CD4-positive, CD25-positive, alpha-beta regulatory T cell (primary cell): Measurements from ENCODE around the gene CENPP. TPM values are rescaled to one million over a fixed set of nuclear protein-coding genes. Genes with fewer than 3 reads are reported as not detected.

Experiments used
- ATAC-seq, 2 donors: fragments of 150-1000 bp; cut with Tn5 transposase; one replicate each; pipeline ENCODE4 v1.10.0; 2021; ENCODE audit warnings: low read depth in 2 of 2, moderate number of reproducible peaks in 2 of 2, moderate library complexity in 1 of 2
- DNase-seq, 3 donors: peaks; one replicate each; pipeline versions ENCODE4 v3.0.0 to v3.0.0-alpha.2; 2012 to 2022; ENCODE audit warnings: mixed read lengths in 1 of 3
- H3K27ac ChIP-seq: one replicate; pipeline ENCODE4 v1.7.0; 2013; ENCODE audit warnings: mild to moderate bottlenecking, low read length; ENCODE audit not compliant: insufficient read depth, poor library complexity, severe bottlenecking
- H3K27me3 ChIP-seq: one replicate; pipeline ENCODE4 v1.7.0; 2013; ENCODE audit warnings: low read length; ENCODE audit not compliant: control insufficient read depth, insufficient read depth
- H3K36me3 ChIP-seq: one replicate; pipeline ENCODE4 v1.7.0; 2013; ENCODE audit warnings: mild to moderate bottlenecking, low read length, moderate library complexity; ENCODE audit not compliant: control insufficient read depth, insufficient read depth
- H3K4me1 ChIP-seq: 2 replicates; pipeline ENCODE4 v1.7.0; 2013; ENCODE audit warnings: mild to moderate bottlenecking, low read length; ENCODE audit not compliant: insufficient read depth, control insufficient read depth, poor library complexity, severe bottlenecking
- H3K4me3 ChIP-seq: one replicate; pipeline ENCODE4 v1.7.0; 2013; ENCODE audit warnings: low read depth, mild to moderate bottlenecking, low read length, moderate library complexity
- H3K9me3 ChIP-seq, 2 experiments: 1 replicate in 1 of 2; 2 replicates in 1 of 2; pipeline ENCODE4 v1.7.0; 2013; ENCODE audit warnings: low read length in 2 of 2, mild to moderate bottlenecking in 1 of 2, moderate library complexity in 1 of 2; ENCODE audit not compliant: control insufficient read depth in 2 of 2
- H3K27ac Mint-ChIP-seq, 3 donors: one replicate each; pipeline ENCODE4 v1.8.0; 2020 to 2022; ENCODE audit warnings: mild to moderate bottlenecking in 3 of 3, mixed read lengths in 3 of 3, moderate library complexity in 2 of 3
- H3K27me3 Mint-ChIP-seq: one replicate; pipeline ENCODE4 v1.8.0; 2022; ENCODE audit warnings: mild to moderate bottlenecking, mixed read lengths
- H3K36me3 Mint-ChIP-seq: one replicate; pipeline ENCODE4 v1.8.0; 2020; ENCODE audit warnings: mixed read lengths
- H3K4me1 Mint-ChIP-seq, 4 donors: one replicate each; pipeline ENCODE4 v1.8.0; 2020 to 2022; ENCODE audit warnings: mixed read lengths in 4 of 4, mild to moderate bottlenecking in 1 of 4
- H3K4me3 Mint-ChIP-seq, 4 donors: one replicate each; pipeline ENCODE4 v1.8.0; 2020 to 2022; ENCODE audit warnings: mild to moderate bottlenecking in 4 of 4, mixed read lengths in 4 of 4, moderate library complexity in 3 of 4
- H3K9me3 Mint-ChIP-seq, 7 donors: one replicate each; pipeline ENCODE4 v1.8.0; 2020 to 2022; ENCODE audit warnings: mixed read lengths in 7 of 7, mild to moderate bottlenecking in 3 of 7, moderate library complexity in 2 of 7
- polyA plus RNA-seq, 4 donors: library from polyadenylated mRNA; unstranded; fragments of 300-500 nt; fragmentation: Illumina TruSeq; gene quantifications; one replicate each; pipeline ENCODE4 v1.2.3, GENCODE V29; 2021
- total RNA-seq: library from RNA; stranded (reverse); gene quantifications from one replicate; pipeline ENCODE4 v1.2.3, GENCODE V29; 2022

The CENPP gene
- total and polyA plus RNA-seq, 5 donors from 2014 or later, result 2.7 to 6.1 (median 4.4) TPM

DNA sequence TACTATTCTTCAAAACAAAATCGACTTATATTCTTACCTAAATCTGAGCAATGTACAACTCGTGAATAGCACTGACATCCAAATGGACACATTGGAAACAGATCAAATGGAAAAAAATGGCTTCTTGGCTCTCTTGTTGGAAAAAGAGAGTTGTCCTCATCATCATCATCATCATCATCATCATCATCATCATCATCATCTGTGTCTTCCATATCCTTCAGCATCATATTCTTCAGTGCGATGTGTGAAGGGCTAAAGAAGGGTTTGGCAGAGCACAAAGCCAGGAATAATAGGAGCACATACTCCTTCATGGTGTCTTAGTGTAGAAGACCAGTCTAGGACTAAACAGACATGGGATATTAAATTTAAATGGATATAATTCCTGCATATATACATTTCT, 148.8 kb downstream of the CENPP start:
- Histone ChIP-seq H3K4me1 (no peaks in the 10 kb centered on the region), H3K9me3 (no peaks in the 10 kb centered on the region), H3K4me3 (no peak overlapping the region), H3K27me3 (no peaks in the 10 kb centered on the region), H3K36me3 (no peaks in the 10 kb centered on the region), H3K27ac (no peak overlapping the region)
- ATAC-seq (no peak), DNase-seq (no peak)
- no peaks in the 10 kb centered on the region for H3K27me3 Mint-ChIP-seq
- no peak overlapping the region for H3K4me3 Mint-ChIP-seq
- no peaks in the 10 kb centered on the region for H3K4me1 Mint-ChIP-seq
- H3K9me3 Mint-ChIP-seq, result peaks cover 0 to 1% (median 0%) of the 10 kb centered on the region in 7 donors
- H3K27ac Mint-ChIP-seq, result no peak overlapping the region
- no peaks in the 10 kb centered on the region for H3K36me3 Mint-ChIP-seq

DNA sequence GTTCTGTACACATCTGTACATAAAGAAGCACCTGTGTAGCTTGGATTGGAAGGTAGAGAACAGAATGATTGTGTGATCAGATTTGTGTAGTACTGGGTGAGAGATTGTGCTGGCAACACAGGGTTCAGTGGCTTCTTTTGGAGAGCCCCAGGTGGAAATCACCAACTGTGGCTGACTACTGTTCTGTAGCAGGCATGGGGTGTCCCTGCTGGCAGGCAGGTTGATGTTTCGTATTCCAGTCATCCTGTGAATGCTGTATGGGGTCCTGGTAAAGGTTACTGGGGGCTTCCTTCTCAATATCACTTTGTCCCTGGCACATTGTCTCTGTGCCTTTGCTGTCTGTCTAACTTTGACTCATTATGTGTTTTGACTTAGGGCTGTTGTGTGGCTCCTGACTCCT, 151.2 kb downstream of the CENPP start:
- DNase-seq, result no peak
- Mint-ChIP-seq H3K9me3 (peaks cover 0 to 1% (median 0%) of the 10 kb centered on the region in 7 donors), H3K4me1 (peaks cover 5 to 18% (median 7%) of the 10 kb centered on the region in 4 donors), H3K27ac (no peak overlapping the region), H3K27me3 (no peaks in the 10 kb centered on the region), H3K36me3 (no peaks in the 10 kb centered on the region), H3K4me3 (no peak overlapping the region)
- Histone ChIP-seq H3K4me3 (no peak overlapping the region), H3K27ac (no peak overlapping the region), H3K4me1 (peaks cover 12% of the 10 kb centered on the region), H3K36me3 (no peaks in the 10 kb centered on the region), H3K9me3 (no peaks in the 10 kb centered on the region), H3K27me3 (no peaks in the 10 kb centered on the region)
- no peak for ATAC-seq

DNA sequence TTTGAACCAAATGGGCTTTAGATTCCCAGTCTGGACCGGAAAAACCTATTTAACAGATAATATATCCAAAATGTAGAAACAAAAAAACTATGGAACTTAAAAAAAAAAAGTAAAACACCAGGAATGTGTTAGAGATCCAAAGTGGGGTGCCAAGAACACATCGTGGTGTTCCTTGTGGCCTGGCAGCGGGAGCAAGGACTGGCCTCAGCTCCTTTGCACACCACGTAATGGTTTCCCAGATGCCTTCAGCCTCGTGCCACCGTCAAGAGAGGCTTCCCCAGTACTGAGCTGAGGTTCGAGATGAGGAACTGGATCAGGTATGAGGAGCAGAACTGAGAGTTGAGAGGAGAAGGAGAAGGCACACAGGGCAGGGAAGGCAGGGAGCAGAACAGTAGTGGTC, 153.0 kb downstream of the CENPP start:
- no peak for DNase-seq
- H3K27ac ChIP-seq, result no peak overlapping the region
- no peak overlapping the region for H3K4me3 Mint-ChIP-seq
- no peaks in the 10 kb centered on the region for H3K36me3 ChIP-seq
- H3K27ac Mint-ChIP-seq, result no peak overlapping the region
- H3K9me3 Mint-ChIP-seq, result peaks cover 0 to 1% (median 0%) of the 10 kb centered on the region in 7 donors
- no peaks in the 10 kb centered on the region for H3K27me3 Mint-ChIP-seq
- ATAC-seq, result no peak
- peaks cover 5 to 18% (median 7%) of the 10 kb centered on the region in 4 donors for H3K4me1 Mint-ChIP-seq
- no peaks in the 10 kb centered on the region for H3K27me3 ChIP-seq
- H3K4me3 ChIP-seq, result no peak overlapping the region
- H3K4me1 ChIP-seq, result peaks cover 12% of the 10 kb centered on the region
- no peaks in the 10 kb centered on the region for H3K9me3 ChIP-seq
- no peaks in the 10 kb centered on the region for H3K36me3 Mint-ChIP-seq

DNA sequence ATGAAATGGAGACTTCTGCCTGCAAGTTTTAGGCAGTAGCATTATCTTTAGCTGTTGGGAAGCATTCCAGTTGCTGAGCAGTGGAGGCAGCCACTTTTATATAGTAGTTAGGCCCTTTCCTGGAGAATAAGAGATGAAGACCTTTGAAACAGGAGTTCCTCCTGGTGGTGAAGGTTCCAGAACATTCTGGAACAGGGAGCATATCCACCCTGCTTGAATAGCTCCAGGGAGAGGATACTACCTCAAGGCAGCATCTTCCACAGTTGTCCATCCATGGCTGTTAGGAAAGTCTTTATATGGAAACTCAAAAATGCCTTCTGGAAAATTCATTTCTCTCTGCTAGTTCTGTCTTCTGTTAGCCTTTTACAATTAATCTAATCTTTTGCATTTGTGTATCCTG, 153.6 kb downstream of the CENPP start:
- H3K27ac Mint-ChIP-seq, result no peak overlapping the region
- no peaks in the 10 kb centered on the region for H3K9me3 ChIP-seq
- H3K4me3 ChIP-seq, result no peak overlapping the region
- H3K27me3 ChIP-seq, result no peaks in the 10 kb centered on the region
- H3K27ac ChIP-seq, result no peak overlapping the region
- ATAC-seq (no peak), DNase-seq (no peak)
- H3K4me3 Mint-ChIP-seq, result no peak overlapping the region
- H3K4me1 Mint-ChIP-seq, result peaks cover 5 to 18% (median 7%) of the 10 kb centered on the region in 4 donors
- peaks cover 12% of the 10 kb centered on the region for H3K4me1 ChIP-seq
- H3K36me3 Mint-ChIP-seq, result no peaks in the 10 kb centered on the region
- peaks cover 0 to 1% (median 0%) of the 10 kb centered on the region in 7 donors for H3K9me3 Mint-ChIP-seq
- no peaks in the 10 kb centered on the region for H3K27me3 Mint-ChIP-seq
- H3K36me3 ChIP-seq, result no peaks in the 10 kb centered on the region

DNA sequence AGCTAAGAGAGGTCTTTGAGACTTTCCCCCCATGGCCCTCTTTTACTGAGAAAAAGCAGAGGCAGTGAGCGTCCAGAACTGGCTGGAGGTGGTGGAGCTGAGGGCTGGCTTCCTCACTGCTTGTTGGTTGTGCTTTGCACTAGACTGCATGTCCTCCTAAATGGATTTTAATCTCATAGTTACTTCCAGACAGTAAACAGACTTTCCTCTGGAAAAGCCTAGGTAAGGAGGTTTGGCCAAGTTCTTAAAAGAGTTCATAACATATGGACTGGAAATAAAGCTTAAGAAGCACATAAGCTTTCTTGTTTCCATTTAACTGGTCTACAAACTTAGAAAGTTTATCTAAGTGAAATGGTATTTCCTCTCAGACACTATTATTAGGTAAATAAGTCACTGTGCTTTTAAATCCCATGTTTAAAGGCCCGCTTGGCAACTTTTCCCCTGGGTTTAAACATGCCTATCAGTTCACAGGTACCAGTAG, 154.6 kb downstream of the CENPP start:
- Mint-ChIP-seq H3K9me3 (peaks cover 0 to 1% (median 0%) of the 10 kb centered on the region in 7 donors), H3K36me3 (no peaks in the 10 kb centered on the region), H3K27ac (no peak overlapping the region), H3K27me3 (no peaks in the 10 kb centered on the region), H3K4me3 (no peak overlapping the region), H3K4me1 (peaks cover 5 to 18% (median 7%) of the 10 kb centered on the region in 4 donors)
- ATAC-seq, result no peak
- DNase-seq, result no peak
- no peaks in the 10 kb centered on the region for H3K36me3 ChIP-seq
- peaks cover 12% of the 10 kb centered on the region for H3K4me1 ChIP-seq
- H3K9me3 ChIP-seq, result no peaks in the 10 kb centered on the region
- no peaks in the 10 kb centered on the region for H3K27me3 ChIP-seq
- H3K27ac ChIP-seq, result no peak overlapping the region
- H3K4me3 ChIP-seq, result no peak overlapping the region

DNA sequence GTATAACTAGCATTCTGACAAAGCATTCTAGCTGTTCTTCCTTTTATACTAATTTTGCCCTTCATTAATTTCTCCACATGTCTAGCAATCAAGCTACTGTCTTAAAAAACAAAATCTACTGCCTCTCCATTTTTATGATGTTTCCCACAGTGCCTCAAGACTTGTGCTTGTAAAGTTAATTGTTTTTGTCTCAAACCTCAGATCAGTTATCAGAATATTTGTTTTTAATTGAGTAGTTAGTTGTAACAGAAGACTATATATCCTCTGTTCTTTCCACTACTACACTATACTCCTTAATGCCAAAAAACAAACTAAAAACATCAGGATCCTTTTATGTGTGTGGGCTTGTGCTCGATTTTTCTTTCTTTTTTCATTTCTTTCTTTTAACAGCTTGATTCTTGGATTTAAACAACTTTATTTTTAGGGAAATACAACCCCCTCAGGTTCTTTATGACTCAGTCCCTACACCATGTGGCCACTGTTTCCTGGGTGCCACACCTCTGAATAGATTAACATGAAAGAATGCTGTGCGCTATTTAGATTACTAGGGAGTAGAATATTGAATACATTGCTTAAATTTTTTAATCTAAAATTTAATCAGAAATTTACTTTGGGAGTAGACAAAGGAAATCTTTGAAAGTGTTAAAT, 155.4 kb downstream of the CENPP start:
- H3K4me3 ChIP-seq, result peak overlapping the region; percentile 38
- no peak overlapping the region for H3K4me3 Mint-ChIP-seq
- H3K27ac Mint-ChIP-seq, result peak overlapping the region in 1 of 3 donors; percentile 43
- H3K9me3 Mint-ChIP-seq, result peaks cover 0 to 1% (median 0%) of the 10 kb centered on the region in 7 donors
- H3K27ac ChIP-seq, result peak overlapping the region; percentile 37
- no peaks in the 10 kb centered on the region for H3K36me3 ChIP-seq
- DNase-seq, result peak in 1 of 3 donors; percentile 53
- H3K4me1 ChIP-seq, result peaks cover 12% of the 10 kb centered on the region
- peaks cover 5 to 18% (median 7%) of the 10 kb centered on the region in 4 donors for H3K4me1 Mint-ChIP-seq
- ATAC-seq, result peak; percentile 47 to 64
- H3K36me3 Mint-ChIP-seq, result no peaks in the 10 kb centered on the region
- no peaks in the 10 kb centered on the region for H3K27me3 ChIP-seq
- no peaks in the 10 kb centered on the region for H3K9me3 ChIP-seq
- no peaks in the 10 kb centered on the region for H3K27me3 Mint-ChIP-seq

DNA sequence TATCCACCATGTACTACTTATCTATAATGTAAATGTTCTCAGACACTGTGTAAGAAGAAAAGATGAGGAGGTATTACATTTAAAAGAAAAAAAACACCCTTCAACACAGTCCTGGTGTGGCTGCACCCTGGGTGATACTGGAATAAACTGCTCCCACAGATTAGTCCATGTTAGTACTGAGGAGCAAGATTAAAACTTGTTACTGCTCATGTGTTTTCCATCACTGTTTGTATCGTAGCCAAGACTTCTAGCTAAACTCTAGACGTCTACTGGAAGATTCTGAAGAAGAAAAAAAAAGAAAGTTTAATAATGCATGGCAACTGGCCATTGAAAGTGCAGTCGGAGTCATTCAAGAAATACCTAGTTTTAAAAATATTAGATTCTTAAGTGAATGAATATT, 156.6 kb downstream of the CENPP start, which contains the start of gene ASPN:
Gene ASPN, minus strand, starts transcription at position 178 of the 400 bp plus-strand sequence.
- no peaks in the 10 kb centered on the region for H3K27me3 ChIP-seq
- no peaks in the 10 kb centered on the region for H3K36me3 ChIP-seq
- no peaks in the 10 kb centered on the region for H3K9me3 Mint-ChIP-seq
- no peaks in the 10 kb centered on the region for H3K27me3 Mint-ChIP-seq
- H3K36me3 Mint-ChIP-seq, result no peaks in the 10 kb centered on the region
- DNase-seq (no peak), ATAC-seq (no peak)
- H3K9me3 ChIP-seq, result no peaks in the 10 kb centered on the region
- peaks cover 5 to 18% (median 7%) of the 10 kb centered on the region in 4 donors for H3K4me1 Mint-ChIP-seq
- H3K4me3 ChIP-seq, result peak within 1 kb of the TSS; percentile 38
- no peak within 1 kb of the TSS for H3K27ac ChIP-seq
- peak within 1 kb of the TSS in 1 of 4 donors; percentile 54 for H3K4me3 Mint-ChIP-seq
- H3K4me1 ChIP-seq, result peaks cover 12% of the 10 kb centered on the region
- no peak within 1 kb of the TSS for H3K27ac Mint-ChIP-seq

DNA sequence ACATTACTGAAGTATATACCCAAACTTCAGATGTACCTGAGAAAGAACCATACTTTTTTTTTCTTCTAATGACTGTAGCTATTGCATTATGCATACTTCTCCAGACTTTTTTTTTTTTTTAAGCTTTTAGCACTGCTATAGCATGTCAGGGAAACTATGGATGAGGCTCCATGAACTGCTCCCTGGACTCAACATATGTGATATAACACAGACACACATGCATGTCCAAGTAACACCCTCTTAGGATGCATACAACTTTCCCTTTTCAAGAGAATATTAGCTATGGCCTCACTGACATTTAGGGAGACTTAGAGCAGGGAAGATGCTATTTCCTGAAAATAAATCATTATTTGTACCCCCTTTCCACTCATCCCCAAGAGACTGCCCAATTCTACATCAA, 157.1 kb downstream of the CENPP start:
- Mint-ChIP-seq H3K4me3 (peak overlapping the region in 1 of 4 donors; percentile 54), H3K27ac (no peak overlapping the region), H3K36me3 (no peaks in the 10 kb centered on the region), H3K27me3 (no peaks in the 10 kb centered on the region), H3K9me3 (no peaks in the 10 kb centered on the region), H3K4me1 (peaks cover 5 to 18% (median 7%) of the 10 kb centered on the region in 4 donors)
- no peak overlapping the region for H3K4me3 ChIP-seq
- H3K27ac ChIP-seq, result no peak overlapping the region
- peaks cover 12% of the 10 kb centered on the region for H3K4me1 ChIP-seq
- ATAC-seq, result no peak
- no peak for DNase-seq
- H3K27me3 ChIP-seq, result no peaks in the 10 kb centered on the region
- H3K9me3 ChIP-seq, result no peaks in the 10 kb centered on the region
- H3K36me3 ChIP-seq, result no peaks in the 10 kb centered on the region
